IMR-90 (cell line): ENCODE measurements around the gene RASSF6. TPM values are rescaled to one million over a fixed set of nuclear protein-coding genes. Genes with fewer than 3 reads are reported as not detected.

Source experiments
- ATAC-seq: fragments of 200-7000 bp; cut with Tn5 transposase; 2 replicates; pipeline ENCODE4 v1.9.1; 2020; ENCODE audit warnings: low read depth, mild to moderate bottlenecking, moderate library complexity
- BruUV-seq: library from RNA; stranded (reverse); fragments of 400-500 nt; replicated peaks from 2 replicates; lab custom pipeline; 2021; lab: Mats Ljungman, UMichigan
- CTCF ChIA-PET: fragments of 300-600 bp; formaldehyde crosslinking; extraction: SDS; loops from one replicate; lab custom pipeline; 2021; ENCODE audit warnings: antibody characterized with exemption; lab: Yijun Ruan, JAX
- POLR2A ChIA-PET: fragments of 300-600 bp; sonication (Branson Sonifier 250); formaldehyde crosslinking; loops from one replicate; lab custom pipeline; 2022; ENCODE audit warnings: antibody characterized with exemption; ENCODE audit not compliant: unreplicated experiment; lab: Charles Lee
- DNase-seq: peaks from one replicate; pipeline ENCODE4 v3.0.0; 2013
- H2AFZ ChIP-seq: replicated peaks from 2 replicates; pipeline ENCODE3; 2013; ENCODE audit warnings: low read length, mild to moderate bottlenecking; ENCODE audit not compliant: poor library complexity
- H2AK5ac ChIP-seq: 2 replicates; pipeline ENCODE4 v1.6.1; 2013; ENCODE audit warnings: low read depth, low read length, inconsistent platforms
- H2AK9ac ChIP-seq: replicated peaks from 2 replicates; pipeline ENCODE3; 2013; ENCODE audit warnings: mild to moderate bottlenecking, low read depth, low read length, moderate library complexity; ENCODE audit not compliant: poor library complexity
- H2BK120ac ChIP-seq: 2 replicates; pipeline ENCODE4 v1.6.1; 2013; ENCODE audit warnings: low read depth, low read length, inconsistent platforms
- H2BK15ac ChIP-seq: 3 replicates; pipeline ENCODE4 v1.6.1; 2013; ENCODE audit warnings: low read depth, low read length, inconsistent platforms
- H2BK20ac ChIP-seq: 2 replicates; pipeline ENCODE4 v1.6.1; 2013; ENCODE audit warnings: low read depth, mild to moderate bottlenecking, inconsistent platforms, low read length, moderate library complexity
- H2BK5ac ChIP-seq: 2 replicates; pipeline ENCODE4 v1.6.1; 2013; ENCODE audit warnings: mild to moderate bottlenecking, low read depth, low read length, inconsistent platforms; ENCODE audit not compliant: poor library complexity, severe bottlenecking
- H3K14ac ChIP-seq: replicated peaks from 2 replicates; pipeline ENCODE4 v1.6.1; 2013; ENCODE audit warnings: low read depth, low read length, inconsistent platforms
- H3K18ac ChIP-seq: 2 replicates; pipeline ENCODE4 v1.6.1; 2013; ENCODE audit warnings: low read depth, low read length, control low read depth
- H3K23ac ChIP-seq: 2 replicates; pipeline ENCODE4 v1.6.1; 2013; ENCODE audit warnings: low read depth, low read length, inconsistent platforms
- H3K27ac ChIP-seq: 2 replicates; pipeline ENCODE4 v1.5.1; 2013; ENCODE audit warnings: mild to moderate bottlenecking, control low read depth, low read length; ENCODE audit not compliant: insufficient read depth
- H3K27me3 ChIP-seq: 2 replicates; pipeline ENCODE4 v1.6.1; 2013; ENCODE audit warnings: low read length; ENCODE audit not compliant: control insufficient read depth, insufficient read depth
- H3K36me3 ChIP-seq: 2 replicates; pipeline ENCODE4 v1.6.1; 2013; ENCODE audit warnings: low read length, mixed read lengths; ENCODE audit not compliant: control insufficient read depth, insufficient read depth
- H3K4ac ChIP-seq: 2 replicates; pipeline ENCODE4 v1.6.1; 2013; ENCODE audit warnings: low read depth, low read length, inconsistent platforms
- H3K4me1 ChIP-seq: 2 replicates; pipeline ENCODE4 v1.6.1; 2013; ENCODE audit warnings: low read length, mixed read lengths; ENCODE audit not compliant: control insufficient read depth, insufficient read depth
- H3K4me2 ChIP-seq: 2 replicates; pipeline ENCODE4 v1.6.1; 2013; ENCODE audit warnings: low read depth, mild to moderate bottlenecking, control low read depth, low read length, moderate library complexity
- H3K4me3 ChIP-seq: 2 replicates; pipeline ENCODE4 v1.5.1; 2013; ENCODE audit warnings: low read depth, mild to moderate bottlenecking, control low read depth, low read length, moderate library complexity; ENCODE audit not compliant: insufficient read depth
- H3K56ac ChIP-seq: 2 replicates; pipeline ENCODE4 v1.6.1; 2013; ENCODE audit warnings: low read length, inconsistent platforms; ENCODE audit not compliant: insufficient read depth; ENCODE audit errors: extremely low read depth
- H3K79me1 ChIP-seq, 2 experiments: 2 replicates each; pipeline ENCODE4 v1.6.1; 2013; ENCODE audit warnings: low read length in 2 of 2, inconsistent platforms in 1 of 2, low read depth in 1 of 2
- H3K9ac ChIP-seq: 2 replicates; pipeline ENCODE4 v1.6.1; 2013; ENCODE audit warnings: low read depth, low read length, control low read depth
- H3K9me1 ChIP-seq: 2 replicates; pipeline ENCODE4 v1.6.1; 2013; ENCODE audit warnings: low read length, inconsistent platforms; ENCODE audit not compliant: insufficient read depth
- H3K9me3 ChIP-seq: 2 replicates; pipeline ENCODE4 v1.6.1; 2013; ENCODE audit warnings: low read length; ENCODE audit not compliant: control insufficient read depth, insufficient read depth
- H4K20me1 ChIP-seq: 2 replicates; pipeline ENCODE4 v1.6.1; 2013; ENCODE audit warnings: low read length, inconsistent platforms; ENCODE audit not compliant: insufficient read depth
- H4K5ac ChIP-seq: 2 replicates; pipeline ENCODE4 v1.6.1; 2013; ENCODE audit warnings: mild to moderate bottlenecking, low read depth, low read length, control low read depth
- H4K8ac ChIP-seq, 2 experiments: 2 replicates each; pipeline ENCODE4 v1.6.1; 2013; ENCODE audit warnings: low read depth in 2 of 2, low read length in 2 of 2, control low read depth in 1 of 2, inconsistent platforms in 1 of 2
- H4K91ac ChIP-seq: 2 replicates; pipeline ENCODE4 v1.6.1; 2013; ENCODE audit warnings: low read depth, low read length, inconsistent platforms; ENCODE audit not compliant: insufficient read depth
- BHLHE40 ChIP-seq: fragments of 150-350 bp; IDR thresholded peaks from 2 replicates; pipeline ENCODE4 v1.6.1; 2016; ENCODE audit warnings: mild to moderate bottlenecking, low read depth, low read length
- CEBPB ChIP-seq: IDR thresholded peaks from 2 replicates; pipeline ENCODE4 v1.6.1; 2012; ENCODE audit warnings: low read depth, low read length, improper control_type of control experiment
- CHD1 ChIP-seq: IDR thresholded peaks from 2 replicates; pipeline ENCODE4 v1.6.1; 2012; ENCODE audit warnings: low read depth, low read length, improper control_type of control experiment
- CTCF ChIP-seq: conservative IDR thresholded peaks from 2 replicates; pipeline ENCODE4 v1.5.1; 2012; ENCODE audit warnings: mild to moderate bottlenecking, low read depth, low read length, improper control_type of control experiment
- ELK1 ChIP-seq: fragments of 150-350 bp; IDR thresholded peaks from 2 replicates; pipeline ENCODE4 v1.6.1; 2016; ENCODE audit warnings: low read depth, mild to moderate bottlenecking, low read length, moderate library complexity, borderline replicate concordance
- FOS ChIP-seq: fragments of 150-350 bp; IDR thresholded peaks from 2 replicates; pipeline ENCODE4 v1.6.1; 2016; ENCODE audit warnings: low read depth, low read length
- MAFK ChIP-seq: IDR thresholded peaks from 2 replicates; pipeline ENCODE4 v1.6.1; 2012; ENCODE audit warnings: low read depth, low read length, improper control_type of control experiment
- MAZ ChIP-seq: IDR thresholded peaks from 2 replicates; pipeline ENCODE4 v1.6.1; 2012; ENCODE audit warnings: low read depth, mild to moderate bottlenecking, low read length, improper control_type of control experiment, moderate library complexity, borderline replicate concordance
- MXI1 ChIP-seq: IDR thresholded peaks from 2 replicates; pipeline ENCODE4 v1.6.1; 2012; ENCODE audit warnings: low read depth, mild to moderate bottlenecking, low read length, moderate library complexity, borderline replicate concordance
- NFE2L2 ChIP-seq: fragments of 150-350 bp; IDR thresholded peaks from 2 replicates; pipeline ENCODE4 v1.6.1; 2016; ENCODE audit warnings: low read depth, mild to moderate bottlenecking, low read length
- POLR2A ChIP-seq: IDR thresholded peaks from 2 replicates; pipeline ENCODE4 v1.6.1; 2012; ENCODE audit warnings: mild to moderate bottlenecking, low read depth, low read length
- RAD21 ChIP-seq: IDR thresholded peaks from 2 replicates; pipeline ENCODE4 v1.6.1; 2012; ENCODE audit warnings: low read length, improper control_type of control experiment
- RCOR1 ChIP-seq: IDR thresholded peaks from 2 replicates; pipeline ENCODE4 v1.6.1; 2012; ENCODE audit warnings: mild to moderate bottlenecking, low read length, improper control_type of control experiment; ENCODE audit not compliant: insufficient replicate concordance
- SMC3 ChIP-seq: fragments of 150-350 bp; IDR thresholded peaks from 2 replicates; pipeline ENCODE4 v1.6.1; 2016; ENCODE audit warnings: low read depth, mild to moderate bottlenecking, antibody characterized with exemption, low read length, moderate library complexity
- USF2 ChIP-seq: fragments of 150-350 bp; IDR thresholded peaks from 2 replicates; pipeline ENCODE4 v1.6.1; 2017; ENCODE audit warnings: mild to moderate bottlenecking, antibody characterized with exemption, low read length, low read depth
- WGBS, 2 experiments: methylation state at CpG; one replicate each; pipeline versions ENCODE4 v1.1.5 to v1.1.7; 2013; ENCODE audit warnings: missing lambda C conversion rate in 2 of 2; ENCODE audit not compliant: insufficient read length in 1 of 2; ENCODE audit errors: extremely low coverage in 2 of 2; 5-methylcytosine and 5-hydroxymethylcytosine counted together
- dilution Hi-C: fragments of 300-500 bp; cut with HindIII; formaldehyde crosslinking; loops from one replicate; pipeline ENCODE4 v1.14.3; 2018; ENCODE audit warnings: low sequenced_read_pairs; ENCODE audit not compliant: unreplicated experiment
- in situ Hi-C: fragments of 300-500 bp; cut with MboI; formaldehyde crosslinking; loops from 3 replicates; pipeline ENCODE4 v1.14.3; 2019; ENCODE audit warnings: low sequenced_read_pairs, inconsistent platforms, mixed read lengths
- intact Hi-C: fragments of 100-400 bp; cut with micrococcal nuclease; formaldehyde crosslinking; loops from 2 replicates; pipeline ENCODE4 v1.10.0; 2022
- polyA plus RNA-seq, 3 experiments: library from polyadenylated mRNA; depleted of rRNA; stranded (reverse); fragments of >200 nt; gene quantifications; 2 replicates each; pipeline ENCODE4 v1.2.3, GENCODE V29; 2012; ENCODE audit warnings: low replicate concordance in 1 of 3
- total RNA-seq: library from RNA; depleted of rRNA; stranded (reverse); fragments of >200 nt; gene quantifications from 2 replicates; pipeline ENCODE4 v1.2.3, GENCODE V29; 2012

The RASSF6 gene
- total and polyA plus RNA-seq, 2 of the 4 experiments (the other 2 are of a cell fraction): not detected

DNA sequence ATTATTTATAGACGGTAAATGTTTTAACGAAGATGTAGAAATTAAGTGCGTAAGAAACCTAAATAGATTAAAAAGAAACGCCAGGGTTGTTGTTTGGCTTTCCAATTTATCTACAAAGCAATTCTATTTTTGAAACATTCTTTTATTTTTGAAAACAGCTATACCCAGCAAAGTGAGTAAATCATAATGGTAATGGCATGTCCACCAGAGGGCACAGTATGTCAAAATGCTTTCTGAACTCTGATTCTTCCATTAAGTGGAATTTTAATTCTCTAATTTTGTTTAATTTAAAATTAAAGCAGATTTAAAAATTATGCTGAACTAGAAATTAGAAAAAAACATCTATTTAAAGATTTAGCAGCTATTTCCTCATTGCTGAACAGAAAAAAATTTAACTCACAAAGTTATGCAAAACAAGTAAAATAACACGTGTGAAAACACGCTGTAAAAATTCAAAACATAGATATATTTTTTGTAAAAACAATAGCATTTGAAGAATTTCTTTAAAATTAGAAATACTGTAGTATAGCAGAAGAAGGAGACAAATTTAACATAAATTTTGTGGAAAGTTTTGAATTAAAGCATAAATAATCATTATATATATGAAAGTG lies 26.5 kb downstream of the RASSF6 start:
- intact Hi-C loops (loop anchor here (1.0 to 2.0 kb wide), 3 partner anchors 60 to 541 kb away; no protein-coding TSS in a partner anchor), dilution Hi-C loops (no loop called here), in situ Hi-C loops (loop anchor here (10.0 kb wide), 2 partner anchors 331 to 541 kb away; no protein-coding TSS in a partner anchor)
- DNase-seq: peak; percentile 49
- no TSS peak for BruUV-seq
- H2AFZ ChIP-seq: no peak overlapping the region
- no peak overlapping the region for H2BK5ac ChIP-seq
- H3K79me1 ChIP-seq: no peaks in the 10 kb centered on the region
- H4K5ac ChIP-seq: no peak overlapping the region
- H3K23ac ChIP-seq: no peak overlapping the region
- no peak overlapping the region for H2BK20ac ChIP-seq
- ATAC-seq: 0 out of 2 replicates have a peak, but pooled peaks have one; percentile 43
- no peak overlapping the region for H3K9ac ChIP-seq
- H4K91ac ChIP-seq: no peak overlapping the region
- WGBS, 2 experiments: 100% methylated on average over 4 of the region's 6 CpGs; no CpG with 5 or more reads in 1 of the 2 experiments
- H2BK120ac ChIP-seq: no peak overlapping the region
- H3K9me3 ChIP-seq: no peaks in the 10 kb centered on the region
- ChIA-PET POLR2A (no interaction called here), CTCF (interaction anchor here (0.8 to 2.0 kb wide), 5 partner anchors 10 to 541 kb away, joined by 3 to 16 read pairs (median 3); no protein-coding TSS in a partner anchor)
- H2AK5ac ChIP-seq: no peak overlapping the region
- H4K20me1 ChIP-seq: no peaks in the 10 kb centered on the region
- no peak overlapping the region for H4K8ac ChIP-seq
- H3K4me1 ChIP-seq: peaks cover 2% of the 10 kb centered on the region; the same call in 1 of the 2 replicates
- no peak overlapping the region for H3K18ac ChIP-seq
- H3K27ac ChIP-seq: no peak overlapping the region
- no peak overlapping the region for H2BK15ac ChIP-seq
- no peak overlapping the region for H3K4me3 ChIP-seq
- H3K14ac ChIP-seq: no peak overlapping the region
- H3K4ac ChIP-seq: no peak overlapping the region
- no peak overlapping the region for H3K4me2 ChIP-seq
- no peaks in the 10 kb centered on the region for H3K36me3 ChIP-seq
- no peak overlapping the region for H3K56ac ChIP-seq
- no peak overlapping the region for H2AK9ac ChIP-seq
- H3K9me1 ChIP-seq: no peaks in the 10 kb centered on the region
- no peaks in the 10 kb centered on the region for H3K27me3 ChIP-seq
- TF ChIP-seq CTCF (peak; percentile 62), POLR2A (no peak), ELK1 (no peak), MAZ (no peak), SMC3 (peak; percentile 83), RCOR1 (no peak), USF2 (no peak), FOS (no peak), RAD21 (peak; percentile 53), MAFK (no peak), NFE2L2 (no peak), BHLHE40 (no peak), CHD1 (no peak), CEBPB (no peak), MXI1 (no peak)
